ENCODE data around the gene ZSCAN2. TPM values are rescaled to one million over a fixed set of nuclear protein-coding genes. Genes with fewer than 3 reads are reported as not detected.

Gene ZSCAN2
- total and polyA plus RNA-seq, 10 donors: 4.6 to 15.1 (median 9.9) TPM

DNA sequence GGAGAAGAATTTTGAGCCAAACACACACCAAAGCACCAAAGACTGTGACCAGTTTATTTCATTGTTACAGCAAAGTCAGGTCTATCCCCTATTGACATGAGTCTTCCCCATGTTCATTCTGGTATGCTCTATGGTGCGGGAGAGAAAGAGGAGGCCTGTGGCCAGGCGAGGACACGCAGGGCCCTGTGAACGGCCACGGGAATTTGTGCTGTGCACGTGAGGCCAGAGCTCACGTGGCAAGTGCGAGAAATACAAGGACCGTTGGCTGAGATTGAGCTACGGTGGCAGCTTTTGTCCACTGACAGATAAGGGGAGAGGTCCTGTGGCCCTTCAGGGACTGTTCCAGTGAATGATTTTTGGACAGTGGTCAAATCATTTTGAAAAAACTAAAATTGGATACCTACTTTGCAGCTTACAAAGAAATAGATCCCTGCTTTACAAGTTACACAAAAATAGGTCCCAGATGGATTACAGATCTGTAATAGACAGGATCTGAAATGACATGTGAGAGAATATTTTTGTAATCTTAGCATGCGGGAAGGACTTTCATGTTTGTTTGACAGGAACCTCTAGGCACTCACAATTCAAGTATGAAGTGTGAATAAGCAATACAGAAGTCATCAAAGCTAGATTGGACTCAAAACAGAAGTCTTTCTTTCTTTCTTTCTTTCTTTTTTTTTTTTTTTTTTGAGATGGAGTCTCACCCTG lies 9.2 kb downstream of the ZSCAN2 start:
- Histone ChIP-seq H3K9me3 (no peaks in the 10 kb centered on the region), H3K36me3 (peaks cover 0 to 46% (median 4%) of the 10 kb centered on the region in 6 donors), H3K27me3 (replicated peaks in 1 of 7) (no peaks in the 10 kb centered on the region), H3K4me3 (no peak overlapping the region), H3K4me1 (peaks cover 3 to 14% (median 10%) of the 10 kb centered on the region in 6 donors), H3K27ac (no peak overlapping the region)
- 86 to 93% (median 87%) methylated on average over 11 of the region's 11 CpGs for WGBS, 5 donors
- intact Hi-C loops (cut with DNase I; ENCODE audit: low total_unique reads): no loop called here
- DNase-seq: no peak
- no peak for TF ChIP-seq POLR2AphosphoS5 (IDR thresholded peaks at IDR 0.05)

DNA sequence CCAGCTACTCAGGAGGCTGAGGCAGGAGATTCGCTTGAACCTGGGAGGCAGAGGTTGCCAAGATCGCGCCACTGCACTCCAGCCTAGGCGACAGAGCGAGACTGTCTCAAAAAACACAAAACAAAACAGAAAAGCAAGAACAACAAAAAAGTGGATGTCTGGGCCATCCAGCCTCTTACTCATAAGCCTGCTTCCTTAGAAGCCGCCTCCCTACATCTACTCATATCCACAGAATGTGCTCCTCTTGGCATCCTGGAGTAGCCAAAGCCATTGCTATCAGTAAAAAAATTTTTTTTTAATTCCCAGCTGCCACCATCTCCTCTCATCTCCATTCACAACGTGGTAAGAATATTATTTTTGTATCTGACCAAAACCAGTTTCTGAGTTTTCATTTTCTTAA lies 10.8 kb downstream of the ZSCAN2 start:
- H3K27ac ChIP-seq: no peak overlapping the region
- TF ChIP-seq POLR2A (IDR thresholded peaks at IDR 0.05): no peak
- TF ChIP-seq POLR2AphosphoS5 (IDR thresholded peaks at IDR 0.05): no peak
- TF ChIP-seq, protein P1, sequence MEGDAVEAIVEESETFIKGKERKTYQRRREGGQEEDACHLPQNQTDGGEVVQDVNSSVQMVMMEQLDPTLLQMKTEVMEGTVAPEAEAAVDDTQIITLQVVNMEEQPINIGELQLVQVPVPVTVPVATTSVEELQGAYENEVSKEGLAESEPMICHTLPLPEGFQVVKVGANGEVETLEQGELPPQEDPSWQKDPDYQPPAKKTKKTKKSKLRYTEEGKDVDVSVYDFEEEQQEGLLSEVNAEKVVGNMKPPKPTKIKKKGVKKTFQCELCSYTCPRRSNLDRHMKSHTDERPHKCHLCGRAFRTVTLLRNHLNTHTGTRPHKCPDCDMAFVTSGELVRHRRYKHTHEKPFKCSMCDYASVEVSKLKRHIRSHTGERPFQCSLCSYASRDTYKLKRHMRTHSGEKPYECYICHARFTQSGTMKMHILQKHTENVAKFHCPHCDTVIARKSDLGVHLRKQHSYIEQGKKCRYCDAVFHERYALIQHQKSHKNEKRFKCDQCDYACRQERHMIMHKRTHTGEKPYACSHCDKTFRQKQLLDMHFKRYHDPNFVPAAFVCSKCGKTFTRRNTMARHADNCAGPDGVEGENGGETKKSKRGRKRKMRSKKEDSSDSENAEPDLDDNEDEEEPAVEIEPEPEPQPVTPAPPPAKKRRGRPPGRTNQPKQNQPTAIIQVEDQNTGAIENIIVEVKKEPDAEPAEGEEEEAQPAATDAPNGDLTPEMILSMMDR (IDR thresholded peaks at IDR 0.05 in 8 of 11, conservative IDR thresholded peaks at IDR 0.05 in 3 of 11): no peak
- intact Hi-C loops (cut with DNase I; ENCODE audit: low total_unique reads): no loop called here
- H3K27me3 ChIP-seq (replicated peaks in 1 of 7): no peaks in the 10 kb centered on the region
- H3K36me3 ChIP-seq: peaks cover 0 to 37% (median 4%) of the 10 kb centered on the region in 6 donors
- H3K4me3 ChIP-seq: no peak overlapping the region
- DNase-seq: no peak
- WGBS, 5 donors: 93 to 96% (median 95%) methylated on average over 7 of the region's 7 CpGs
- H3K4me1 ChIP-seq: peaks cover 0 to 12% (median 7%) of the 10 kb centered on the region in 6 donors
- no peaks in the 10 kb centered on the region for H3K9me3 ChIP-seq

DNA sequence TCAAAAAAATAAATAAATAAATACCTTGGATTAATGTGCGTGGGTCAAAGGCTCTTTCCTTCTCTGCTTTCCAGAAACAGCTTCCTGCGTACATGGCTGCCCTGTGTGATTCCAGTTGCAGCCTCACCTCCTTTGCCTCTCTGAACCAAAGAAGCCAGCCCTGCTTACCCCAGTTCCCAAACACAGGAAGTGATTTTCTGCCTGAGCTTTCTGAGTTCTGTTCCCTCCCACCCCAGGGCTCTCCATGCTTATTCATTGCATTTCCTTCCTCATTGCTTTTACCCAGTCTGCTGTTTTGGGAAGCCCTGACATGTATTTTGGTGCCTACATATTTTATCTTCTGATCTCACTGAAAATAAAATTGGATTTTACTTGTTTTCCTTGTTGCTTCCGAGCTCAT lies 15.4 kb downstream of the ZSCAN2 start:
- Histone ChIP-seq H3K4me1 (peaks cover 0 to 28% (median 11%) of the 10 kb centered on the region in 6 donors), H3K36me3 (peaks cover 6 to 18% (median 8%) of the 10 kb centered on the region in 6 donors), H3K27ac (peak overlapping the region in 3 of 8 donors; percentile 29 to 48 (median 40)), H3K27me3 (replicated peaks in 1 of 7) (no peaks in the 10 kb centered on the region), H3K4me3 (no peak overlapping the region), H3K9me3 (peaks cover 2 to 20% (median 15%) of the 10 kb centered on the region in 8 donors)
- WGBS, 5 donors: 56 to 81% (median 79%) methylated on average over 3 of the region's 3 CpGs
- no peak for DNase-seq
- TF ChIP-seq POLR2AphosphoS5 (IDR thresholded peaks at IDR 0.05) (no peak), POLR2A (IDR thresholded peaks at IDR 0.05) (no peak)
- TF ChIP-seq, protein P1 (IDR thresholded peaks at IDR 0.05 in 8 of 11, conservative IDR thresholded peaks at IDR 0.05 in 3 of 11): no peak
- intact Hi-C loops (cut with DNase I; ENCODE audit: low total_unique reads): no loop called here

DNA sequence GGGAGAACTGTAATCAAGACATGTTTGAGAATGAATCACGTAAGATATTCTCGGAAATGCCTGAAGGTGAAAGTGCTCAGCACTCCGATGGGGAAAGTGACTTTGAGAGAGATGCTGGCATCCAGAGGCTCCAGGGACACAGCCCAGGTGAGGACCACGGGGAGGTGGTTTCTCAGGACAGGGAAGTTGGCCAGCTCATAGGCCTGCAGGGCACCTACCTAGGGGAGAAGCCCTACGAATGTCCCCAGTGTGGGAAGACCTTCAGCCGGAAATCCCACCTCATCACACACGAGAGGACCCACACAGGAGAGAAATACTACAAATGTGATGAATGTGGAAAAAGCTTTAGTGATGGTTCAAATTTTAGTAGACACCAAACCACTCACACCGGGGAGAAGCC lies 19.8 kb downstream of the ZSCAN2 start:
- H3K4me1 ChIP-seq: peaks cover 0 to 38% (median 15%) of the 10 kb centered on the region in 6 donors
- TF ChIP-seq POLR2A (IDR thresholded peaks at IDR 0.05) (no peak), POLR2AphosphoS5 (IDR thresholded peaks at IDR 0.05) (no peak)
- TF ChIP-seq, protein P1 (IDR thresholded peaks at IDR 0.05 in 8 of 11, conservative IDR thresholded peaks at IDR 0.05 in 3 of 11): no peak
- DNase-seq: no peak

More for the DNA sequence above, 19.8 kb downstream of the ZSCAN2 start:
- Histone ChIP-seq H3K4me3 (no peak overlapping the region), H3K27me3 (replicated peaks in 1 of 7) (no peaks in the 10 kb centered on the region), H3K9me3 (peaks cover 7 to 35% (median 29%) of the 10 kb centered on the region in 8 donors), H3K27ac (no peak overlapping the region), H3K36me3 (peaks cover 11 to 46% (median 22%) of the 10 kb centered on the region in 6 donors)
- WGBS, 5 donors: 94 to 99% (median 96%) methylated on average over 8 of the region's 8 CpGs
- intact Hi-C loops (cut with DNase I; ENCODE audit: low total_unique reads): no loop called here
